ENCODE measurements around the gene SRRM1. TPM values are rescaled to one million over a fixed set of nuclear protein-coding genes. Genes with fewer than 3 reads are reported as not detected.
"Not testable (repeated sequence)": the region's sequence is repeated elsewhere in the genome, so short reads cannot be mapped to it uniquely, and the experiment has no call there.

Gene SRRM1
- total RNA-seq, 2 experiments from 2014 or later, result 294 TPM

DNA sequence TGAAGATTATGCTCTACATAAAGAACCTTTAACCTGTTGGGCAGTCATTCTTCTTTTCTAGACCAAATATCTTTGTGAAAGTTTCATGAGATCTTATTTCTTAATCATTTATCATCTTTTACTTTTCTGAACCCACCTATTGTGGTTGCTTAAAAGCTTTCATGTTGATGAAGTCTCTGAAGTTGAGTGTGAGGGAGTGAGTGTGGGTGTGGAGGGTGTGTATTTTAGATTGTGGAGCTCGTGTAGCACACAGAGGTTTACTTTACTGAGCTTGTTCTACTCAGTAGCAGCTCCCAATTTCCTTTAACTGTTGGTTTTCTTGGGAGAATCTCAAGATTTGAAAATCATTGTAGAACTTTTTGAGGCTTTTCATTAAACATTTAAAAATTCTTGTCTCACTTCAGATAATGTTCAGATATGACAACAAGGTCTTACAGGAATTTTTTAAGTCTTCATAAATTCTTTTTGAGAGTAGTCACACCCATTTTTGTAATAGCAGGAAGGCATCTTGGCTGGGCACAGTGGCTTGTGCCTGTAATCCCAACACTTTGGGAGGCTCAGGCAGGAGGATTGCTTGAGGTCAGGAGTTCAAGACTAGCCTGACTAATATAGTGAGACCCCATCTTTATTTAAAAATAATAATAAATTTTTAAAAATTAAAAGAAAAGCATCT is 17.0 kb downstream of the SRRM1 start:
- H3K4me3 Mint-ChIP-seq, result no peak overlapping the region
- peaks cover 26% of the 10 kb centered on the region for H3K4me1 Mint-ChIP-seq
- H3K27ac Mint-ChIP-seq, result peak overlapping the region; percentile 52
- no peaks in the 10 kb centered on the region for H3K27me3 Mint-ChIP-seq
- no peak for DNase-seq
- peaks cover 36% of the 10 kb centered on the region for H3K36me3 Mint-ChIP-seq
- no peaks in the 10 kb centered on the region for H3K9me3 Mint-ChIP-seq

DNA sequence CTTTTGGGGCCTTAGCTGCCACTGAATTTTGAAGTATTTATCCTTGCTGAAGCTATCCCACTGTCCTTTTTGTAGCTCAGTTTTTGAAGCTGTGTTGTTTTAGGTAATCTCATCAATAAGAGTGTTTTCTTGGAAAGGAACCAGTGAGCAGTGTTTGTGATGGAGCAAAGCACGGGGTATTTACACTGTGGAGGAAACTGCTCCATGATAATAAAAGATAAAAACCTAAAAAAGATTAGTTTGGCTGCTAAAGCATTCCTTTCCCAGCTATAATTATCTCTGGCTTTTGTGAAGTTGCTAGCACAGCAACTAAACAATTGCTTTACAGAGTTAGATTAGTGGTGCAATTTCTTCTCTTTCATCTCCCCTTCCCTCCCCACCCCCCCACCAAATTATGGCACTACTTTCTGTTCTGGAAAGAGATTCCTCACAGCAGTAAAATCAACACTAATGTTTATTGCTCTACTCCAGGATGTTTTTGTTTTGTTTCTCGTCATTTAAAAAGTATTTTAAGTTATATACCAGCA is 21.5 kb downstream of the SRRM1 start:
- no peaks in the 10 kb centered on the region for H3K27me3 Mint-ChIP-seq
- H3K4me1 Mint-ChIP-seq, result peaks cover 11% of the 10 kb centered on the region

DNA sequence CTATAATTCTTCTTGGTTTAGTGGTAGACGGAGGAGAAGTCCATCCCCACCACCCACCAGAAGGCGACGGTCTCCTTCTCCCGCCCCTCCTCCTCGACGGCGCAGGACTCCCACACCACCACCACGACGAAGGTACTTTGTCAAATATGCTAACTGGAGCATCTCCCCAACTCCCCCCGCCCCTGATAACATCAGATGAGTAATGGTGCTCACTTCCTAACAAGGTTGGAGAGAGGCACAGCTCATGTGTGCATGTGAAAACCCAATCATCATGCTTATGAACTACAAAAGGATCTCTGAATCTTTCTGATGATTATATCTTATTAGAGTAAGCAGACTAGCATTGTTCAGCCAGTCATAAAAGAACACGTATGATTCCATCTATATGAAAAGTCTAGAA is 23.7 kb downstream of the SRRM1 start:
- no peaks in the 10 kb centered on the region for H3K4me1 Mint-ChIP-seq
- no peak for DNase-seq
- H3K4me3 Mint-ChIP-seq, result no peak overlapping the region
- peaks cover 32% of the 10 kb centered on the region for H3K36me3 Mint-ChIP-seq
- H3K27ac Mint-ChIP-seq, result no peak overlapping the region
- no peaks in the 10 kb centered on the region for H3K27me3 Mint-ChIP-seq
- no peaks in the 10 kb centered on the region for H3K9me3 Mint-ChIP-seq

More for the DNA sequence above, 21.5 kb downstream of the SRRM1 start:
- H3K4me3 Mint-ChIP-seq, result no peak overlapping the region
- H3K9me3 Mint-ChIP-seq, result no peaks in the 10 kb centered on the region
- H3K27ac Mint-ChIP-seq, result no peak overlapping the region
- no peak for DNase-seq
- H3K36me3 Mint-ChIP-seq, result peaks cover 33% of the 10 kb centered on the region

DNA sequence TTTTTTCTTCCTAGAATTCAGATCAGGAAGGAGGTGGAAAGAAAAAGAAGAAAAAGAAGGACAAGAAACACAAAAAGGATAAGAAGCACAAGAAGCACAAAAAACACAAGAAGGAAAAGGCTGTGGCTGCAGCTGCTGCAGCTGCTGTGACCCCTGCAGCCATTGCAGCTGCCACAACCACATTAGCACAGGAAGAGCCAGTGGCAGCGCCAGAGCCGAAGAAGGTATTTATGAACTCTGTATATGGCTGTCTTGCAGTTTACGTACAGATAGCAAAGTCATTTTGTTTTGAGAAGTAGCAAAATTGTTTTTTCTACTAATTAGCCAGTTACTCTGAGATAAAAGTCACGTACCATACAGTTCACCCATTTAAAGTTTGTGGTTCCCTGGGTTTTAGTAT is 28.3 kb downstream of the SRRM1 start:
- not testable (repeated sequence) for H3K4me3 Mint-ChIP-seq, H3K27me3 Mint-ChIP-seq, DNase-seq, H3K9me3 Mint-ChIP-seq, H3K4me1 Mint-ChIP-seq
- Mint-ChIP-seq H3K27ac (peak overlapping the region; percentile 39), H3K36me3 (peaks cover 47% of the 10 kb centered on the region)

DNA sequence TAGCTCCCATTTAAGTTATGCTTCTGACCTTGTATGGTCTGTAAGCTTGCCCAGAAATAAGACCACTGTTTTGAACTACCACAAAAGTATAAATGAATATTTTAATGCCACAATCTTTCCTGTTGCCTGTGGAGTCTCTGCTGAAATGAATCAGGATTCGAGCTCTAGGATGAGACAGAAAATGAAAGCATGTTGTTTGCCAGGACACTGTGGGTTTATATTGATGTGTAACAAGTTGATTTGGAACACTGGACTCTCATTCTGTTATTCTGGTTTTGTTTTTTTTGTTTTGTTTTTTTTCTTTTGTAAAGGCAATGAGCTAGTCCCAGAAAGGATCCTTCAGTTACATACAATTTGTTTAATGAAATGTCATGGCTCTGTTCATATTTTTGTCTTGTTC is 29.6 kb downstream of the SRRM1 start:
- H3K4me1 Mint-ChIP-seq, H3K4me3 Mint-ChIP-seq, H3K9me3 Mint-ChIP-seq, DNase-seq, H3K27me3 Mint-ChIP-seq: not testable (repeated sequence)
- H3K27ac Mint-ChIP-seq, result peak overlapping the region; percentile 45
- peaks cover 45% of the 10 kb centered on the region for H3K36me3 Mint-ChIP-seq

- Mint-ChIP-seq H3K4me1 (peaks cover 1% of the 10 kb centered on the region), H3K36me3 (peaks cover 41% of the 10 kb centered on the region), H3K9me3 (no peaks in the 10 kb centered on the region), H3K27me3 (no peaks in the 10 kb centered on the region), H3K27ac (no peak overlapping the region), H3K4me3 (no peak overlapping the region)
- DNase-seq, result no peak
Observed at GRCh38 chr1:24673341-24673740, 30.2 kb downstream of the SRRM1 start.

- not testable (repeated sequence) for H3K4me1 Mint-ChIP-seq, H3K27ac Mint-ChIP-seq, H3K27me3 Mint-ChIP-seq, H3K9me3 Mint-ChIP-seq, DNase-seq, H3K4me3 Mint-ChIP-seq
- H3K36me3 Mint-ChIP-seq, result peaks cover 12% of the 10 kb centered on the region
Observed at GRCh38 chr1:24678421-24678820, 35.3 kb downstream of the SRRM1 start.

GRCh38 chr1:24679725-24680124 is 36.6 kb downstream of the SRRM1 start:
- no peak for DNase-seq
- Mint-ChIP-seq H3K9me3 (no peaks in the 10 kb centered on the region), H3K36me3 (peaks cover 6% of the 10 kb centered on the region), H3K27ac (no peak overlapping the region), H3K4me3 (no peak overlapping the region), H3K27me3 (no peaks in the 10 kb centered on the region), H3K4me1 (no peaks in the 10 kb centered on the region)

GRCh38 chr1:24683713-24684162 is 40.6 kb downstream of the SRRM1 start:
- Mint-ChIP-seq H3K9me3 (no peaks in the 10 kb centered on the region), H3K36me3 (no peaks in the 10 kb centered on the region), H3K27me3 (no peaks in the 10 kb centered on the region), H3K27ac (no peak overlapping the region), H3K4me3 (no peak overlapping the region), H3K4me1 (no peaks in the 10 kb centered on the region)
- DNase-seq, result no peak

DNA sequence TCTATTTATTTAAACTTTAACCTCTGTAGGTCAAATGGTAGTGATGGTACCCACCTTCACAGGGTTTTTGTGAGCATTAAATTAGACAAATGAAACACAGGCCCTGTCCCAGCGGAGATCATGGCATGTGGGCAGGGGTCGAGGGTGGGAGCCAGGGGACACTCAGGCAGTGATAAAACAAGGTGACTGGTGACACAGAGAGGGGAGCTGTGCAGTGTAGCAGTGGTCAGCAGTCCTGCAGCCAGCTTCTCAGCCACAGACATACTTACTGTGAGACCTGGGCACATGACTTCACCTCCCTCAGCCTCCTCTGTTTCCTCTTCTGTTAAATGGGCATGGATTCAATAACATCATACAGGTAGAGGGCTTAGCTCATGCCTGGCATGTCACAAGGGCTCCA is 44.9 kb downstream of the SRRM1 start:
- no peak for DNase-seq
- Mint-ChIP-seq H3K36me3 (no peaks in the 10 kb centered on the region), H3K27ac (no peak overlapping the region), H3K4me1 (no peaks in the 10 kb centered on the region), H3K4me3 (no peak overlapping the region), H3K27me3 (no peaks in the 10 kb centered on the region), H3K9me3 (no peaks in the 10 kb centered on the region)

GRCh38 chr1:24688621-24689195 is 45.6 kb downstream of the SRRM1 start:
- Mint-ChIP-seq H3K9me3 (no peaks in the 10 kb centered on the region), H3K36me3 (no peaks in the 10 kb centered on the region), H3K27ac (no peak overlapping the region), H3K27me3 (no peaks in the 10 kb centered on the region), H3K4me1 (no peaks in the 10 kb centered on the region), H3K4me3 (no peak overlapping the region)
- DNase-seq, result peak; percentile 59

DNA sequence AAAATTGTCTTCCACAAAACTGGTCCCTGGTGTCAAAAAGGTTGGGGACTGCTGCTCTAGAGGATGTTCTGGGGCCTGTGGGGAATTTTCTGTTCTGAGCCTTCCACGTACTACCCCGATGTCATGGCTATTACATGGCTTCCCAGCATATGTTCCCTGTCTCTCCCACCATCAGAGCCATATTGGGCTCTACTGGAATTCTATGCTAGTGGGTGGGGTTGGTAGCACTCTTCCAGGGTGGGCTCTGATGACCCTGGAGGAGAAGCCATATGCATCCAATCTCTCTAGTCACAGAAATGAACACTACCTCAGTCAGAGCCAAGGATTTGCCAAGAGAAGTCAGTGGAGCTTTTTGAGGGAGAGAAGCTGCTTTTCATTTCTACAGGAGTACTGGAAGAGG is 47.9 kb downstream of the SRRM1 start:
- H3K9me3 Mint-ChIP-seq, result no peaks in the 10 kb centered on the region
- H3K36me3 Mint-ChIP-seq, result no peaks in the 10 kb centered on the region
- H3K4me3 Mint-ChIP-seq, result no peak overlapping the region
- no peaks in the 10 kb centered on the region for H3K27me3 Mint-ChIP-seq
- H3K27ac Mint-ChIP-seq, result no peak overlapping the region
- peaks cover 2% of the 10 kb centered on the region for H3K4me1 Mint-ChIP-seq
- no peak for DNase-seq

GRCh38 chr1:24692351-24692980 is 49.4 kb downstream of the SRRM1 start:
- Mint-ChIP-seq H3K36me3 (no peaks in the 10 kb centered on the region), H3K27me3 (peaks cover 4% of the 10 kb centered on the region)

GRCh38 chr1:24693827-24694379 is 50.8 kb downstream of the SRRM1 start:
- no peak for DNase-seq
- Mint-ChIP-seq H3K27me3 (peaks cover 4% of the 10 kb centered on the region), H3K36me3 (no peaks in the 10 kb centered on the region), H3K27ac (no peak overlapping the region), H3K4me1 (peaks cover 2% of the 10 kb centered on the region), H3K9me3 (no peaks in the 10 kb centered on the region), H3K4me3 (no peak overlapping the region)

More at GRCh38 chr1:24692351-24692980, 49.4 kb downstream of the SRRM1 start:
- Mint-ChIP-seq H3K4me3 (no peak overlapping the region), H3K27ac (no peak overlapping the region), H3K4me1 (peaks cover 2% of the 10 kb centered on the region), H3K9me3 (no peaks in the 10 kb centered on the region)
- no peak for DNase-seq

GRCh38 chr1:24694380-24694843 is 51.3 kb downstream of the SRRM1 start:
- Mint-ChIP-seq H3K27me3 (peaks cover 4% of the 10 kb centered on the region), H3K9me3 (no peaks in the 10 kb centered on the region), H3K36me3 (no peaks in the 10 kb centered on the region), H3K4me1 (peaks cover 2% of the 10 kb centered on the region), H3K4me3 (no peak overlapping the region), H3K27ac (no peak overlapping the region)
- no peak for DNase-seq

Data from activated naive CD8-positive, alpha-beta T cell treated with anti-CD3 and anti-CD28 coated beads for 36 hours (primary cell).